Lower leg skin (tissue), 4 donors: Measurements from ENCODE around the gene BEST2. TPM values are rescaled to one million over a fixed set of nuclear protein-coding genes. Genes with fewer than 3 reads are reported as not detected.

ENCODE experiments used
- DNase-seq, 2 donors: peaks; one replicate each; pipeline ENCODE4 v3.0.0-alpha.2; 2019; ENCODE audit warnings: low spot score in 2 of 2
- H3K4me3 ChIP-seq: fragments of 200-600 bp; sonication (generic); 2 replicates; pipeline ENCODE4 v1.5.1; 2017; ENCODE audit warnings: mild to moderate bottlenecking, low read depth; ENCODE audit not compliant: poor library complexity, severe bottlenecking
- CTCF ChIP-seq, 3 donors: fragments of 450-650 bp; IDR thresholded peaks; one replicate each; pipeline ENCODE4 v1.5.1; 2016; ENCODE audit warnings: antibody characterized with exemption in 3 of 3, mild to moderate bottlenecking in 3 of 3, moderate library complexity in 2 of 3
- POLR2A ChIP-seq, 2 donors: fragments of 450-650 bp; IDR thresholded peaks; one replicate each; pipeline ENCODE4 v1.6.1; 2016 to 2017; ENCODE audit warnings: antibody characterized with exemption in 2 of 2, mild to moderate bottlenecking in 1 of 2, moderate library complexity in 1 of 2
- WGBS, 2 donors: methylation state at CpG; one replicate each; pipeline ENCODE4 v1.1.5; 2018; 5-methylcytosine and 5-hydroxymethylcytosine counted together
- intact Hi-C: fragments of 100-400 bp; cut with DNase I; formaldehyde crosslinking; loops from one replicate; pipeline ENCODE4 v1.15.0; 2023; ENCODE audit warnings: low total_unique reads
- microRNA-seq, 2 donors: library from miRNA; unstranded; fragments of <30 nt; microRNA quantifications; one replicate each; pipeline ENCODE4, GENCODE V29; 2016; ENCODE audit warnings: borderline replicate concordance in 2 of 2, borderline number of aligned reads in 1 of 2
- total RNA-seq, 4 donors: library from RNA; depleted of rRNA; stranded (reverse); fragments of >200 nt; gene quantifications; one replicate each; pipeline ENCODE4 v1.1.0, GENCODE V29; 2016

Gene BEST2
- total RNA-seq, 4 donors from 2014 or later, result 58.3 to 116 (median 85.5) TPM

GRCh38 chr19:12801466-12802266 is 50.1 kb downstream of the BEST2 start, which contains the start of the genes PRDX2 and THSD8:
Gene PRDX2, minus strand, starts transcription at chr19:12801800. Its CDS starts 539 bp downstream, at chr19:12801261.
Gene THSD8, plus strand, starts transcription at chr19:12802069. Its CDS starts 3 bp downstream, at chr19:12802072.
- TF ChIP-seq CTCF (IDR thresholded peaks at IDR 0.05) (peak in 1 of 3 donors; percentile 10), POLR2A (IDR thresholded peaks at IDR 0.05) (no peak)
- 0 to 2% methylated on average over 27 to 38 of the region's 78 CpGs for WGBS, 2 donors
- H3K4me3 ChIP-seq, result peak within 1 kb of the TSS; percentile 60
- intact Hi-C loops, result loop anchor here (5.0 kb wide), 1 partner anchor 34 kb away; no protein-coding TSS in a partner anchor
- DNase-seq, result peak; percentile 43 to 95

GRCh38 chr19:12802267-12803106 is 50.9 kb downstream of the BEST2 start:
- 31 to 38% methylated on average over 22 of the region's 22 CpGs for WGBS, 2 donors
- TF ChIP-seq POLR2A (IDR thresholded peaks at IDR 0.05) (no peak), CTCF (IDR thresholded peaks at IDR 0.05) (no peak)
- intact Hi-C loops, result loop anchor here (5.0 kb wide), 1 partner anchor 35 kb away; no protein-coding TSS in a partner anchor
- no peak for DNase-seq
- H3K4me3 ChIP-seq, result peak overlapping the region; percentile 60

GRCh38 chr19:12804051-12804450 is 52.5 kb downstream of the BEST2 start:
- no peak for TF ChIP-seq POLR2A (IDR thresholded peaks at IDR 0.05)
- no peak for TF ChIP-seq CTCF (IDR thresholded peaks at IDR 0.05)
- intact Hi-C loops, result loop anchor here (5.0 kb wide), 1 partner anchor 37 kb away; no protein-coding TSS in a partner anchor
- DNase-seq, result no peak
- 94% methylated on average over 26 of the region's 26 CpGs for WGBS, 2 donors
- no peak overlapping the region for H3K4me3 ChIP-seq

- 4% methylated on average over 55 to 64 of the region's 66 CpGs for WGBS, 2 donors
- intact Hi-C loops, result no loop called here
- peak within 1 kb of the TSS; percentile 45 for H3K4me3 ChIP-seq
- TF ChIP-seq CTCF (IDR thresholded peaks at IDR 0.05), result no peak
- no peak for TF ChIP-seq POLR2A (IDR thresholded peaks at IDR 0.05)
- DNase-seq, result peak; percentile 85 to 97
These were observed 54.9 kb downstream of the BEST2 start, which contains the start of gene RNASEH2A for GRCh38 chr19:12806242-12807081. Gene RNASEH2A, plus strand, starts transcription at chr19:12806584. Its CDS starts 90 bp downstream, at chr19:12806674.

Small RNA genes within 50 kb of the gene (microRNA-seq; reads per million reads assigned to microRNA genes)
- 0 reads per million in 2 donors for gene MIR5684

Other genes with a start within 250 kb of the BEST2 start
- 10 to 100 TPM in 1 of 4 donors, 1 to 10 TPM in 3; 6.9 to 10.1 (median 8.8) TPM for gene ZNF564, start 200.3 kb upstream of the BEST2 start, total RNA-seq
- 1 to 10 TPM; 5.0 to 7.3 (median 6.7) TPM for gene ZNF490, start 141.0 kb upstream of the BEST2 start, total RNA-seq
- gene ZNF791, start 140.9 kb upstream of the BEST2 start, total RNA-seq, result 10 to 100 TPM; 18.6 to 31.1 (median 22.5) TPM
- 10 to 100 TPM; 52.8 to 83.0 (median 74.9) TPM for gene MAN2B1, start 85.0 kb upstream of the BEST2 start, total RNA-seq
- gene WDR83, start 85.0 kb upstream of the BEST2 start, total RNA-seq, result 10 to 100 TPM; 15.3 to 23.7 (median 19.3) TPM
- gene DHPS, start 69.9 kb upstream of the BEST2 start, total RNA-seq, result 100 to 1,000 TPM; 101 to 218 (median 159) TPM
- not detected for gene GNG14, start 63.8 kb upstream of the BEST2 start, total RNA-seq
- 10 to 100 TPM in 3 of 4 donors, 1 to 10 TPM in 1; 7.2 to 21.4 (median 13.1) TPM for gene FBXW9, start 55.2 kb upstream of the BEST2 start, total RNA-seq
- gene TNPO2, start 27.9 kb upstream of the BEST2 start, total RNA-seq, result 100 to 1,000 TPM in 1 of 4 donors, 10 to 100 TPM in 3; 58.3 to 160 (median 89.9) TPM
- gene TRIR, start 17.1 kb upstream of the BEST2 start, total RNA-seq, result 100 to 1,000 TPM; 358 to 439 (median 390) TPM
- 10 to 100 TPM; 43.2 to 63.2 (median 53.4) TPM for gene GET3, start 14.3 kb upstream of the BEST2 start, total RNA-seq
- gene HOOK2, start 23.8 kb downstream of the BEST2 start, total RNA-seq, result 100 to 1,000 TPM in 1 of 4 donors, 10 to 100 TPM in 3; 49.9 to 122 (median 65.8) TPM
- gene JUNB, start 39.7 kb downstream of the BEST2 start, total RNA-seq, result 1,000 to 10,000 TPM in 1 of 4 donors, 100 to 1,000 TPM in 3; 608 to 1,091 (median 870) TPM
- 100 to 1,000 TPM; 266 to 459 (median 327) TPM for gene PRDX2, start 50.0 kb downstream of the BEST2 start, total RNA-seq
- gene THSD8, start 50.3 kb downstream of the BEST2 start, total RNA-seq, result 1 to 10 TPM in 1 of 4 donors, not detected in 3; 1.6 TPM
- gene RNASEH2A, start 54.8 kb downstream of the BEST2 start, total RNA-seq, result 1 to 10 TPM; 3.3 to 7.8 (median 5.9) TPM
- not detected for gene RTBDN, start 82.8 kb downstream of the BEST2 start, total RNA-seq
- 10 to 100 TPM in 2 of 4 donors, 1 to 10 TPM in 2; 5.9 to 20.8 (median 10.3) TPM for gene MAST1, start 86.7 kb downstream of the BEST2 start, total RNA-seq
- 10 to 100 TPM; 31.8 to 50.6 (median 36.6) TPM for gene DNASE2, start 129.7 kb downstream of the BEST2 start, total RNA-seq
- under 1 TPM in 1 of 4 donors, not detected in 3; 0.13 TPM for gene KLF1, start 135.4 kb downstream of the BEST2 start, total RNA-seq
- 10 to 100 TPM; 19.2 to 39.5 (median 24.6) TPM for gene GCDH, start 139.4 kb downstream of the BEST2 start, total RNA-seq
- gene SYCE2, start 167.5 kb downstream of the BEST2 start, total RNA-seq, result under 1 TPM in 1 of 4 donors, not detected in 3; 0.26 TPM
- 10 to 100 TPM; 45.9 to 71.4 (median 55.9) TPM for gene FARSA, start 181.9 kb downstream of the BEST2 start, total RNA-seq
- 100 to 1,000 TPM; 171 to 350 (median 229) TPM for gene CALR, start 186.8 kb downstream of the BEST2 start, total RNA-seq
- gene RAD23A, start 194.1 kb downstream of the BEST2 start, total RNA-seq, result 100 to 1,000 TPM; 101 to 128 (median 105) TPM
- gene GADD45GIP1, start 205.4 kb downstream of the BEST2 start, total RNA-seq, result 10 to 100 TPM; 21.8 to 42.3 (median 29.7) TPM
- under 1 TPM in 1 of 4 donors, not detected in 3; 0.32 TPM for gene DAND5, start 217.8 kb downstream of the BEST2 start, total RNA-seq
- gene NFIX, start 243.7 kb downstream of the BEST2 start, total RNA-seq, result 100 to 1,000 TPM; 119 to 177 (median 136) TPM